B cell (primary cell): ENCODE data around the gene TSG101. TPM values are rescaled to one million over a fixed set of nuclear protein-coding genes. Genes with fewer than 3 reads are reported as not detected.

Experiments used
- ATAC-seq: fragments of 200-7000 bp; cut with Tn5 transposase; one replicate; pipeline ENCODE4 v1.10.0; 2021; ENCODE audit warnings: low read depth, mild to moderate bottlenecking, moderate number of reproducible peaks, moderate library complexity
- CTCF ChIA-PET: fragments of 350-600 bp; sonication (Branson Sonifier 250); formaldehyde crosslinking; loops from one replicate; lab custom pipeline; 2021; ENCODE audit warnings: antibody characterized with exemption, inconsistent platforms; lab: Charles Lee
- POLR2A ChIA-PET: fragments of 350-600 bp; sonication (Branson Sonifier 250); formaldehyde crosslinking; loops from one replicate; lab custom pipeline; 2021; ENCODE audit warnings: antibody characterized with exemption; lab: Charles Lee
- DNase-seq: peaks from one replicate; pipeline ENCODE4 v3.0.0; 2013
- H2AFZ ChIP-seq: 2 replicates; pipeline ENCODE4 v1.6.1; 2012; ENCODE audit warnings: mild to moderate bottlenecking, low read depth, low read length; ENCODE audit not compliant: insufficient read depth, poor library complexity, severe bottlenecking
- H3K27ac ChIP-seq, 2 donors: 1 replicate in 1 of 2; 2 replicates in 1 of 2; pipeline ENCODE4 v1.5.1; 2012 to 2013; ENCODE audit warnings: low read length in 2 of 2, mild to moderate bottlenecking in 2 of 2, moderate library complexity in 1 of 2
- H3K27me3 ChIP-seq, 4 experiments: fragments of 200-600 bp in 1 of 4; sonication (generic) in 1 of 4; replicated peaks in 1 of 4; 1 replicate in 2 of 4; 2 replicates in 2 of 4; pipeline versions ENCODE4 v1.6.1 to v1.7.0; 2013 to 2016; ENCODE audit warnings: low read length in 3 of 4, mild to moderate bottlenecking in 2 of 4, mixed read lengths in 1 of 4, moderate library complexity in 1 of 4; ENCODE audit not compliant: insufficient read depth in 4 of 4, control insufficient read depth in 3 of 4; ENCODE audit errors: control extremely low read depth in 1 of 4
- H3K36me3 ChIP-seq, 2 experiments: replicated peaks in 1 of 2; 1 replicate in 1 of 2; 2 replicates in 1 of 2; pipeline versions ENCODE4 v1.6.1 to v1.7.1; 2013; ENCODE audit warnings: low read length in 1 of 2; ENCODE audit not compliant: insufficient read depth in 2 of 2, control insufficient read depth in 1 of 2; ENCODE audit errors: control extremely low read depth in 1 of 2, extremely low read depth in 1 of 2
- H3K4me1 ChIP-seq, 2 donors: fragments of 200-600 bp in 1 of 2; sonication (generic) in 1 of 2; 1 replicate in 1 of 2; 2 replicates in 1 of 2; pipeline versions ENCODE4 v1.5.1 to v1.6.1; 2013 to 2017; ENCODE audit warnings: low read length in 2 of 2; ENCODE audit not compliant: control insufficient read depth in 2 of 2, insufficient read depth in 2 of 2
- H3K4me2 ChIP-seq: replicated peaks from 2 replicates; pipeline ENCODE3; 2012; ENCODE audit warnings: mild to moderate bottlenecking, low read depth, low read length; ENCODE audit not compliant: poor library complexity, severe bottlenecking
- H3K4me3 ChIP-seq, 5 experiments: fragments of 200-600 bp in 1 of 5; sonication (generic) in 1 of 5; 1 replicate in 3 of 5; 2 replicates in 2 of 5; pipeline versions ENCODE4 v1.5.1 to v1.7.0; 2011 to 2016; ENCODE audit warnings: low read length in 4 of 5, mild to moderate bottlenecking in 4 of 5, low read depth in 2 of 5, control low read depth in 1 of 5, moderate library complexity in 1 of 5; ENCODE audit not compliant: insufficient read depth in 1 of 5; ENCODE audit errors: control extremely low read depth in 1 of 5, extremely low read depth in 1 of 5
- H3K79me2 ChIP-seq: fragments of 200-600 bp; sonication (generic); one replicate; pipeline ENCODE4 v1.6.0; 2016; ENCODE audit warnings: low read length; ENCODE audit not compliant: control insufficient read depth, insufficient read depth
- H3K9ac ChIP-seq: fragments of 200-600 bp; sonication (generic); 2 replicates; pipeline ENCODE4 v1.6.1; 2017; ENCODE audit warnings: mild to moderate bottlenecking, low read length, moderate library complexity
- H3K9me3 ChIP-seq, 3 donors: one replicate each; pipeline versions ENCODE4 v1.6.1 to v1.7.1; 2013; ENCODE audit warnings: low read length in 2 of 3; ENCODE audit not compliant: control insufficient read depth in 2 of 3, insufficient read depth in 1 of 3; ENCODE audit errors: control extremely low read depth in 1 of 3
- H4K20me1 ChIP-seq: 2 replicates; pipeline ENCODE4 v1.6.0; 2012; ENCODE audit warnings: mild to moderate bottlenecking, low read length; ENCODE audit not compliant: insufficient read depth, control insufficient read depth, poor library complexity, severe bottlenecking
- H3K27ac Mint-ChIP-seq: one replicate; pipeline ENCODE4 v1.8.0; 2021; ENCODE audit warnings: mixed read lengths
- H3K27me3 Mint-ChIP-seq: one replicate; pipeline ENCODE4 v1.8.0; 2021; ENCODE audit warnings: mixed read lengths
- H3K4me1 Mint-ChIP-seq: one replicate; pipeline ENCODE4 v1.8.0; 2021; ENCODE audit warnings: mixed read lengths
- H3K4me3 Mint-ChIP-seq: one replicate; pipeline ENCODE4 v1.8.0; 2021; ENCODE audit warnings: mixed read lengths
- H3K9me3 Mint-ChIP-seq: one replicate; pipeline ENCODE4 v1.8.0; 2022; ENCODE audit warnings: mixed read lengths; ENCODE audit not compliant: insufficient read depth
- EZH2 ChIP-seq: IDR thresholded peaks from 2 replicates; pipeline ENCODE4 v1.6.1; 2012; ENCODE audit warnings: borderline replicate concordance, low read depth, mild to moderate bottlenecking, moderate library complexity, low read length; ENCODE audit not compliant: insufficient read depth, poor library complexity, severe bottlenecking
- WGBS: methylation state at CpG from one replicate; pipeline ENCODE4 v1.1.5; 2013; ENCODE audit warnings: missing lambda C conversion rate; ENCODE audit not compliant: insufficient coverage; 5-methylcytosine and 5-hydroxymethylcytosine counted together
- intact Hi-C: fragments of 100-400 bp; cut with micrococcal nuclease; formaldehyde crosslinking; loops from one replicate; pipeline ENCODE4 v1.10.0; 2022
- polyA plus RNA-seq: library from polyadenylated mRNA; depleted of rRNA; stranded (reverse); fragments of >200 nt; gene quantifications from 2 replicates; pipeline ENCODE4 v1.2.3, GENCODE V29; 2012
- total RNA-seq, 2 donors: library from RNA; stranded (reverse); fragments of 120-200 nt in 1 of 2; gene quantifications; 1 replicate in 1 of 2; 2 replicates in 1 of 2; pipeline versions ENCODE4 v1.2.3 to v1.2.4, GENCODE V29; 2013 to 2022
- TF ChIP-seq, protein P1 (sequence below): fragments of 200-600 bp; IDR thresholded peaks from one replicate; pipeline ENCODE4 v1.8.0; 2022; ENCODE audit warnings: antibody characterized with exemption, mild to moderate bottlenecking

The TSG101 gene
- total and polyA plus RNA-seq, 2 donors (not counting 1 experiment from before 2014, with no cell fraction given): 50.9 to 56.5 TPM

GRCh38 chr11:18491924-18492323, 34.8 kb downstream of the TSG101 start:
- ChIA-PET CTCF (interaction anchor here (2.1 kb wide), 1 partner anchor 248 kb away, joined by 4 read pairs; no protein-coding TSS in a partner anchor), POLR2A (no interaction called here)
- Mint-ChIP-seq H3K27me3 (no peaks in the 10 kb centered on the region), H3K4me1 (peaks cover 8% of the 10 kb centered on the region), H3K27ac (no peak overlapping the region), H3K9me3 (no peaks in the 10 kb centered on the region), H3K4me3 (no peak overlapping the region)
- H3K36me3 ChIP-seq: peaks cover 2 to 51% of the 10 kb centered on the region in 2 experiments
- peaks cover 6% of the 10 kb centered on the region for H3K79me2 ChIP-seq
- H3K27ac ChIP-seq: no peak overlapping the region
- ATAC-seq (no peak), DNase-seq (no peak)
- H3K9ac ChIP-seq: no peak overlapping the region
- H3K27me3 ChIP-seq: no peaks in the 10 kb centered on the region
- intact Hi-C loops: no loop called here
- no peak overlapping the region for H3K4me3 ChIP-seq
- H3K4me2 ChIP-seq: no peak overlapping the region
- H3K9me3 ChIP-seq: no peaks in the 10 kb centered on the region
- TF ChIP-seq, protein P1, sequence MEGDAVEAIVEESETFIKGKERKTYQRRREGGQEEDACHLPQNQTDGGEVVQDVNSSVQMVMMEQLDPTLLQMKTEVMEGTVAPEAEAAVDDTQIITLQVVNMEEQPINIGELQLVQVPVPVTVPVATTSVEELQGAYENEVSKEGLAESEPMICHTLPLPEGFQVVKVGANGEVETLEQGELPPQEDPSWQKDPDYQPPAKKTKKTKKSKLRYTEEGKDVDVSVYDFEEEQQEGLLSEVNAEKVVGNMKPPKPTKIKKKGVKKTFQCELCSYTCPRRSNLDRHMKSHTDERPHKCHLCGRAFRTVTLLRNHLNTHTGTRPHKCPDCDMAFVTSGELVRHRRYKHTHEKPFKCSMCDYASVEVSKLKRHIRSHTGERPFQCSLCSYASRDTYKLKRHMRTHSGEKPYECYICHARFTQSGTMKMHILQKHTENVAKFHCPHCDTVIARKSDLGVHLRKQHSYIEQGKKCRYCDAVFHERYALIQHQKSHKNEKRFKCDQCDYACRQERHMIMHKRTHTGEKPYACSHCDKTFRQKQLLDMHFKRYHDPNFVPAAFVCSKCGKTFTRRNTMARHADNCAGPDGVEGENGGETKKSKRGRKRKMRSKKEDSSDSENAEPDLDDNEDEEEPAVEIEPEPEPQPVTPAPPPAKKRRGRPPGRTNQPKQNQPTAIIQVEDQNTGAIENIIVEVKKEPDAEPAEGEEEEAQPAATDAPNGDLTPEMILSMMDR: no peak
- no peak for TF ChIP-seq EZH2
- H4K20me1 ChIP-seq: peaks cover 5% of the 10 kb centered on the region
- peaks cover 0 to 7% of the 10 kb centered on the region in 2 donors for H3K4me1 ChIP-seq
- WGBS: no CpG with 5 or more reads among the region's 2 CpGs
- no peak overlapping the region for H2AFZ ChIP-seq

GRCh38 chr11:18490736-18491485, 35.8 kb downstream of the TSG101 start:
- Histone ChIP-seq H3K79me2 (peaks cover 6% of the 10 kb centered on the region), H3K4me2 (no peak overlapping the region), H3K36me3 (peaks cover 1 to 49% of the 10 kb centered on the region in 2 experiments), H3K4me1 (peaks cover 0 to 7% of the 10 kb centered on the region in 2 donors), H4K20me1 (peaks cover 5% of the 10 kb centered on the region), H2AFZ (no peak overlapping the region), H3K27me3 (no peaks in the 10 kb centered on the region), H3K27ac (no peak overlapping the region), H3K9me3 (no peaks in the 10 kb centered on the region), H3K4me3 (no peak overlapping the region), H3K9ac (no peak overlapping the region)
- DNase-seq (no peak), ATAC-seq (no peak)
- CTCF ChIA-PET: interaction anchor here (2.1 kb wide), 1 partner anchor 247 kb away, joined by 4 read pairs; no protein-coding TSS in a partner anchor
- H3K27me3 Mint-ChIP-seq: no peaks in the 10 kb centered on the region
- POLR2A ChIA-PET: no interaction called here
- no peak overlapping the region for H3K4me3 Mint-ChIP-seq
- TF ChIP-seq, protein P1: no peak
- no peak for TF ChIP-seq EZH2
- H3K27ac Mint-ChIP-seq: no peak overlapping the region
- intact Hi-C loops: no loop called here
- peaks cover 8% of the 10 kb centered on the region for H3K4me1 Mint-ChIP-seq
- no peaks in the 10 kb centered on the region for H3K9me3 Mint-ChIP-seq
- 97% methylated on average over 10 of the region's 15 CpGs for WGBS
